Measurements from ENCODE around the gene BRINP3. TPM values are rescaled to one million over a fixed set of nuclear protein-coding genes. Genes with fewer than 3 reads are reported as not detected.

Gene BRINP3
- total RNA-seq, 1 experiment from 2014 or later, result not detected

DNA sequence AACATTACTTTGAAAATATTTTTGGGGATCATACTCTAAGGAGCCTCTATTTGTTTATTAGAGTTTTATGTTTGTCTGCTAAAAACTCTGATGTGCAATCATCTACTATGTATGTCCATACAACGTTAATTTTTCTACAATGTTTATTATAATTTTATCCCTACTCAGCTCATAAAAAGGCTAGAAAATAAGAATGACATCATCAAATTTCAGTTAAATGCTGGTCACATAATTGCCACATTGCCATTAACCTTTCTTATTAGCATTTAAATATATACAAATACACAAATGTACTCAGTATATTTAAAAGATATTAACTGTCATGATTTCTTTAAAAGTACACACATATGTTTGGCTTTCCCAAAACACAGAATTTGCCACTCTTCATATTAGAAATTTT is 191.6 kb downstream of the BRINP3 start:
- TF ChIP-seq, protein P1, sequence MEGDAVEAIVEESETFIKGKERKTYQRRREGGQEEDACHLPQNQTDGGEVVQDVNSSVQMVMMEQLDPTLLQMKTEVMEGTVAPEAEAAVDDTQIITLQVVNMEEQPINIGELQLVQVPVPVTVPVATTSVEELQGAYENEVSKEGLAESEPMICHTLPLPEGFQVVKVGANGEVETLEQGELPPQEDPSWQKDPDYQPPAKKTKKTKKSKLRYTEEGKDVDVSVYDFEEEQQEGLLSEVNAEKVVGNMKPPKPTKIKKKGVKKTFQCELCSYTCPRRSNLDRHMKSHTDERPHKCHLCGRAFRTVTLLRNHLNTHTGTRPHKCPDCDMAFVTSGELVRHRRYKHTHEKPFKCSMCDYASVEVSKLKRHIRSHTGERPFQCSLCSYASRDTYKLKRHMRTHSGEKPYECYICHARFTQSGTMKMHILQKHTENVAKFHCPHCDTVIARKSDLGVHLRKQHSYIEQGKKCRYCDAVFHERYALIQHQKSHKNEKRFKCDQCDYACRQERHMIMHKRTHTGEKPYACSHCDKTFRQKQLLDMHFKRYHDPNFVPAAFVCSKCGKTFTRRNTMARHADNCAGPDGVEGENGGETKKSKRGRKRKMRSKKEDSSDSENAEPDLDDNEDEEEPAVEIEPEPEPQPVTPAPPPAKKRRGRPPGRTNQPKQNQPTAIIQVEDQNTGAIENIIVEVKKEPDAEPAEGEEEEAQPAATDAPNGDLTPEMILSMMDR (conservative IDR thresholded peaks at IDR 0.05; ENCODE audit: low read depth, low read length), result no peak
- TF ChIP-seq EZH2 (IDR thresholded peaks at IDR 0.05; ENCODE audit: borderline replicate concordance, low read depth, low read length, poor library complexity, severe bottlenecking), result no peak
- no peak for DNase-seq (ENCODE audit: low spot score)
- Histone ChIP-seq H3K9me3 (ENCODE audit: low read depth, low read length, poor library complexity, severe bottlenecking) (no peaks in the 10 kb centered on the region), H3K4me3 (ENCODE audit: low read depth, low read length, poor library complexity, severe bottlenecking) (no peak overlapping the region), H3K27me3 (replicated peaks; ENCODE audit: insufficient read depth, low read depth, low read length, poor library complexity) (no peaks in the 10 kb centered on the region), H3K27ac (ENCODE audit: low read depth, low read length, poor library complexity, severe bottlenecking) (no peak overlapping the region), H3K4me1 (ENCODE audit: insufficient read depth, low read length, poor library complexity, severe bottlenecking) (no peaks in the 10 kb centered on the region), H3K36me3 (ENCODE audit: insufficient read depth, low read length, poor library complexity, severe bottlenecking) (no peaks in the 10 kb centered on the region)
- no TSS peak for BruUV-seq (replicated peaks)
- CTCF ChIA-PET, result no interaction called here
- intact Hi-C loops (cut with micrococcal nuclease; ENCODE audit: unreplicated experiment), result loop anchor here (5.0 kb wide), 1 partner anchor 51 kb away; no protein-coding TSS in a partner anchor
- POLR2A ChIA-PET (ENCODE audit: low non-redundant PET), result no interaction called here

DNA sequence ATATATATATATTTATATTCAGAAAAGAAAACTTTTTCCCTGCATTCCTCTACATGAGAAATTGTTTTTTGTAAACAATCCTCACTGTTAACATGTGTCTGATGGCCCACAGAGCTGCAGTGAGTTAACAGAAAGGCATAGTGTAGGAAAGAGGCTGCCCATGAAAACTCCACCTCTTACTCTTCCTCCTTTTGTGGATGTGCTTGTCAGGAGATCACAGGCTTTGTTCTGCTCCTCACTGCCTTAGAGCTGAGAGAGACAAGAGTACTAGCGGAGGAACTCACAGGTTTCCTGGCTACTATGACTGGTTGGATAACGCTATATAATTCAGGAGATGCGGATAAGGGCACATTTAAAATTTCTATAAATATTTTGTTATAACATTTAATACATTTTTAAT is 200.6 kb downstream of the BRINP3 start:
- no TSS peak for BruUV-seq (replicated peaks)
- H3K27ac ChIP-seq (ENCODE audit: low read depth, low read length, poor library complexity, severe bottlenecking), result no peak overlapping the region
- H3K27me3 ChIP-seq (replicated peaks; ENCODE audit: insufficient read depth, low read depth, low read length, poor library complexity), result no peaks in the 10 kb centered on the region
- H3K4me1 ChIP-seq (ENCODE audit: insufficient read depth, low read length, poor library complexity, severe bottlenecking), result no peaks in the 10 kb centered on the region
- no peak overlapping the region for H3K4me3 ChIP-seq (ENCODE audit: low read depth, low read length, poor library complexity, severe bottlenecking)
- ChIA-PET POLR2A (ENCODE audit: low non-redundant PET) (no interaction called here), CTCF (no interaction called here)
- no peaks in the 10 kb centered on the region for H3K9me3 ChIP-seq (ENCODE audit: low read depth, low read length, poor library complexity, severe bottlenecking)
- DNase-seq (ENCODE audit: low spot score), result no peak
- H3K36me3 ChIP-seq (ENCODE audit: insufficient read depth, low read length, poor library complexity, severe bottlenecking), result no peaks in the 10 kb centered on the region
- intact Hi-C loops (cut with micrococcal nuclease; ENCODE audit: unreplicated experiment), result no loop called here
- TF ChIP-seq EZH2 (IDR thresholded peaks at IDR 0.05; ENCODE audit: borderline replicate concordance, low read depth, low read length, poor library complexity, severe bottlenecking), result no peak
- TF ChIP-seq, protein P1 (conservative IDR thresholded peaks at IDR 0.05; ENCODE audit: low read depth, low read length), result no peak

DNA sequence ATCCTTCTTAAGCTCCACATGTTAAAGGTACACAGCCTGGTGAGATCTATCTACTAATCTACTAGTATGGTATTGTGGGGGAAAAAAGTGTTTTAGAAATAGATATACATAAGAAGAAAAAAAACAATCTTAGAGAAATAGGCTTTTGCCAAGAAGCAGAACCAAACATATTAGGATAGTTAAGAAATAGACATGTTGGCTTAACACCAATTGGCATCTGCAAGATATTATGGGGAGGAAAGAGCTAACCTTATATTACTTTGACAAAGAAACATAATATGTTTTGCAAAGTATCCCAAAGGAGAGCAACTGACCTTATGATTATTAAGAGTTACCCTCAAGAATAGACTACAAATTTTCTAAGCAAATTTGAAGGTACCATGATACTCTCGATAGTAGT is 202.9 kb downstream of the BRINP3 start:
- DNase-seq (ENCODE audit: low spot score), result no peak
- TF ChIP-seq EZH2 (IDR thresholded peaks at IDR 0.05; ENCODE audit: borderline replicate concordance, low read depth, low read length, poor library complexity, severe bottlenecking), result no peak
- CTCF ChIA-PET, result no interaction called here
- BruUV-seq (replicated peaks), result no TSS peak
- Histone ChIP-seq H3K27ac (ENCODE audit: low read depth, low read length, poor library complexity, severe bottlenecking) (no peak overlapping the region), H3K4me3 (ENCODE audit: low read depth, low read length, poor library complexity, severe bottlenecking) (no peak overlapping the region), H3K4me1 (ENCODE audit: insufficient read depth, low read length, poor library complexity, severe bottlenecking) (no peaks in the 10 kb centered on the region), H3K36me3 (ENCODE audit: insufficient read depth, low read length, poor library complexity, severe bottlenecking) (no peaks in the 10 kb centered on the region), H3K27me3 (replicated peaks; ENCODE audit: insufficient read depth, low read depth, low read length, poor library complexity) (no peaks in the 10 kb centered on the region), H3K9me3 (ENCODE audit: low read depth, low read length, poor library complexity, severe bottlenecking) (no peaks in the 10 kb centered on the region)
- POLR2A ChIA-PET (ENCODE audit: low non-redundant PET), result no interaction called here
- intact Hi-C loops (cut with micrococcal nuclease; ENCODE audit: unreplicated experiment), result no loop called here

- no peaks in the 10 kb centered on the region for H3K36me3 ChIP-seq (ENCODE audit: insufficient read depth, low read length, poor library complexity, severe bottlenecking)
- BruUV-seq (replicated peaks), result no TSS peak
- no peak for DNase-seq (ENCODE audit: low spot score)
- no peak overlapping the region for H3K27ac ChIP-seq (ENCODE audit: low read depth, low read length, poor library complexity, severe bottlenecking)
- intact Hi-C loops (cut with micrococcal nuclease; ENCODE audit: unreplicated experiment), result no loop called here
- H3K27me3 ChIP-seq (replicated peaks; ENCODE audit: insufficient read depth, low read depth, low read length, poor library complexity), result no peaks in the 10 kb centered on the region
- H3K4me3 ChIP-seq (ENCODE audit: low read depth, low read length, poor library complexity, severe bottlenecking), result no peak overlapping the region
- H3K9me3 ChIP-seq (ENCODE audit: low read depth, low read length, poor library complexity, severe bottlenecking), result no peaks in the 10 kb centered on the region
- ChIA-PET POLR2A (ENCODE audit: low non-redundant PET) (no interaction called here), CTCF (no interaction called here)
- no peaks in the 10 kb centered on the region for H3K4me1 ChIP-seq (ENCODE audit: insufficient read depth, low read length, poor library complexity, severe bottlenecking)
- TF ChIP-seq, protein P1 (conservative IDR thresholded peaks at IDR 0.05; ENCODE audit: low read depth, low read length), result no peak
Observed at GRCh38 chr1:190273161-190273560, 204.5 kb downstream of the BRINP3 start.
